IPS-NIHi7 (cell line): ENCODE data around the gene HBQ1.
"Not testable (repeated sequence)": the region's sequence is repeated elsewhere in the genome, so short reads cannot be mapped to it uniquely, and the experiment has no call there.

ENCODE experiments used
- DNase-seq: peaks from one replicate; pipeline ENCODE4 v3.0.0; 2012; ENCODE audit warnings: mixed read lengths; ENCODE audit errors: extremely low spot score

Gene HBQ1

GRCh38 chr16:160691-161190 is 19.5 kb upstream of the HBQ1 start:
- peak; percentile 5 for DNase-seq

GRCh38 chr16:162271-162991 is 17.8 kb upstream of the HBQ1 start:
- DNase-seq, result peak; percentile 7

GRCh38 chr16:163139-163538 is 17.1 kb upstream of the HBQ1 start:
- DNase-seq, result not testable (repeated sequence)

GRCh38 chr16:163696-164095 is 16.6 kb upstream of the HBQ1 start:
- DNase-seq, result not testable (repeated sequence)

GRCh38 chr16:164134-164823 is 16.0 kb upstream of the HBQ1 start:
- not testable (repeated sequence) for DNase-seq

- peak; percentile 64 for DNase-seq
Measured at GRCh38 chr16:164827-165538, 15.3 kb upstream of the HBQ1 start.

- peak; percentile 18 for DNase-seq
Measured at GRCh38 chr16:165539-166374, 14.5 kb upstream of the HBQ1 start, which contains the start of gene HBM. TSS of gene HBM (plus strand) at chr16:165978. CDS start at chr16:165998, 20 bp downstream.

- peak; percentile 13 for DNase-seq
Measured at GRCh38 chr16:166375-167121, 13.7 kb upstream of the HBQ1 start.

GRCh38 chr16:167122-167690 is 13.1 kb upstream of the HBQ1 start:
- peak; percentile 8 for DNase-seq

GRCh38 chr16:168424-168823 is 11.8 kb upstream of the HBQ1 start:
- DNase-seq, result no peak

GRCh38 chr16:169014-169413 is 11.2 kb upstream of the HBQ1 start:
- no peak for DNase-seq

- not testable (repeated sequence) for DNase-seq
Measured at GRCh38 chr16:170088-170507, 10.2 kb upstream of the HBQ1 start.

GRCh38 chr16:170788-171187 is 9.5 kb upstream of the HBQ1 start:
- no peak for DNase-seq

- not testable (repeated sequence) for DNase-seq
Measured at GRCh38 chr16:172374-172941, 7.8 kb upstream of the HBQ1 start, which contains the start of gene HBA2. TSS of gene HBA2 (plus strand) at chr16:172876. CDS start at chr16:172913, 37 bp downstream.

GRCh38 chr16:173211-173854 is 6.9 kb upstream of the HBQ1 start:
- not testable (repeated sequence) for DNase-seq

GRCh38 chr16:173928-174769 is 6.1 kb upstream of the HBQ1 start:
- DNase-seq, result not testable (repeated sequence)

- DNase-seq, result no peak
Measured at GRCh38 chr16:175011-175949, 5.0 kb upstream of the HBQ1 start.
